Loucy (cell line): ENCODE results near the gene TMED9.

Experiments used
- H2AFZ ChIP-seq: fragments of 200-600 bp; sonication (generic); 2 replicates; pipeline ENCODE4 v1.6.0; 2016; ENCODE audit warnings: antibody characterized with exemption, mild to moderate bottlenecking, low read length, moderate library complexity
- H3F3A ChIP-seq: fragments of 200-600 bp; 2 replicates; pipeline ENCODE4 v1.6.0; 2016; ENCODE audit warnings: antibody characterized with exemption, low read depth, mild to moderate bottlenecking
- H3K27me3 ChIP-seq: fragments of 200-600 bp; sonication (generic); 2 replicates; pipeline ENCODE4 v1.6.1; 2014; ENCODE audit warnings: low read length, mild to moderate bottlenecking; ENCODE audit not compliant: insufficient read depth, poor library complexity, severe bottlenecking
- H3K36me3 ChIP-seq: fragments of 200-600 bp; sonication (generic); 2 replicates; pipeline ENCODE4 v1.6.1; 2016; ENCODE audit warnings: low read length; ENCODE audit not compliant: insufficient read depth
- H3K4me1 ChIP-seq: fragments of 200-600 bp; sonication (generic); 2 replicates; pipeline ENCODE4 v1.5.1; 2014; ENCODE audit warnings: low read length, mild to moderate bottlenecking; ENCODE audit not compliant: insufficient read depth, poor library complexity, severe bottlenecking
- H3K4me2 ChIP-seq: fragments of 200-600 bp; sonication (generic); 2 replicates; pipeline ENCODE4 v1.6.0; 2014; ENCODE audit warnings: antibody characterized with exemption, low read length, low read depth, mild to moderate bottlenecking; ENCODE audit not compliant: poor library complexity, severe bottlenecking
- H3K4me3 ChIP-seq: fragments of 200-600 bp; sonication (generic); 2 replicates; pipeline ENCODE4 v1.5.1; 2014; ENCODE audit warnings: low read length, mild to moderate bottlenecking, mixed read lengths; ENCODE audit not compliant: poor library complexity, severe bottlenecking
- H3K79me2 ChIP-seq: fragments of 200-600 bp; sonication (generic); 2 replicates; pipeline ENCODE4 v1.6.1; 2014; ENCODE audit warnings: low read length; ENCODE audit not compliant: insufficient read depth
- H3K9ac ChIP-seq: fragments of 200-600 bp; sonication (generic); 2 replicates; pipeline ENCODE4 v1.6.0; 2014; ENCODE audit warnings: mild to moderate bottlenecking, low read depth, low read length, moderate library complexity; ENCODE audit not compliant: poor library complexity, severe bottlenecking
- H3K9me2 ChIP-seq: fragments of 200-600 bp; sonication (generic); replicated peaks from 2 replicates; pipeline ENCODE4 v1.6.1; 2016; ENCODE audit warnings: low read depth, low read length, mixed read lengths
- H3K9me3 ChIP-seq: fragments of 200-600 bp; sonication (generic); 2 replicates; pipeline ENCODE4 v1.6.1; 2014; ENCODE audit warnings: mild to moderate bottlenecking, antibody characterized with exemption, low read length, low read depth; ENCODE audit not compliant: insufficient read depth
- H4K20me1 ChIP-seq: fragments of 200-600 bp; sonication (generic); 2 replicates; pipeline ENCODE4 v1.6.0; 2014; ENCODE audit warnings: antibody characterized with exemption, low read length, mild to moderate bottlenecking; ENCODE audit not compliant: insufficient read depth, poor library complexity, severe bottlenecking
- EZH2phosphoT487 ChIP-seq: fragments of 200-600 bp; IDR thresholded peaks from 2 replicates; pipeline ENCODE4 v1.6.1; 2018; ENCODE audit warnings: antibody characterized with exemption, mild to moderate bottlenecking, moderate library complexity, borderline replicate concordance
- TF ChIP-seq, protein P1 (sequence below): fragments of 200-600 bp; sonication (generic); conservative IDR thresholded peaks from 2 replicates; pipeline ENCODE4 v1.5.1; 2014; ENCODE audit warnings: mild to moderate bottlenecking, antibody characterized with exemption, low read length

TMED9 gene

DNA sequence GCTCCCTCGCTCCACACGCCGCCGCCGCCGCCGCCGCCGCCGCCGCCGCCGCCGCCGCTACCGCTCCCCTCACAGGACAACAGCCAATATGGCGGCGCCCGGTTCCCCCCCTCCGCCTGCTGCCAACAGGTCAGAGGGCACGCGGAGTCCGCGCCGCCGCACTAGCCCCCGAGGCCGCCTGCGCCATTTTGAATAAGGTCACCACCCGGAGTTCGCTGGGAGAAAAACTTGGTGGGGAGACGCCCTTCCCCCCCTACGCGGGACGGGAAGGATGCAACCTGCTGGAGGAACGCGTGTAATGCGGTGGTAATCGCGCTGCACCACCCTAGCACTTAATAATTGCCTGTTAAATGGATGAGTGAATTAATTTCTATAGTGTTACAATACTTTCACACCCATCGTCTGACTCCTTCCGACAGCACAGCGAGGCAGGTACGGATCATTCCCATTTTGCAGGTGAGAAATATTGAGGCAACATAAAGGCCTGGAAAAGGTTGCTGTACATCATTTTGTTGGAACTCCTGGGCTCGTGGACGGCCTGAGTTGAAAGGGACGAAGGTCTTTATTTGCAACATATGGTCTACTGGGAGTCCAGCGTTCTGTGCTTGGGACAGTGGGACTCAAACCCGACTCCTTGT lies 37.4 kb upstream of the TMED9 start, which contains the start of gene FAM193B:
Gene FAM193B (minus strand): TSS at position 90 of the 638 bp plus-strand sequence. CDS start 105 bp downstream, outside the sequence.
- Histone ChIP-seq H3K4me2 (peak within 1 kb of the TSS; percentile 86), H3K9me2 (no peaks in the 10 kb centered on the region), H3K79me2 (peaks cover 36% of the 10 kb centered on the region), H3K4me1 (peaks cover 25% of the 10 kb centered on the region), H3F3A (no peaks in the 10 kb centered on the region), H3K9ac (peak within 1 kb of the TSS; percentile 77), H3K4me3 (peak within 1 kb of the TSS; percentile 79), H2AFZ (peak within 1 kb of the TSS; percentile 87), H3K27me3 (no peaks in the 10 kb centered on the region), H4K20me1 (peaks cover 15% of the 10 kb centered on the region), H3K36me3 (no peaks in the 10 kb centered on the region), H3K9me3 (no peaks in the 10 kb centered on the region)
- TF ChIP-seq EZH2phosphoT487, result no peak
- TF ChIP-seq, protein P1, sequence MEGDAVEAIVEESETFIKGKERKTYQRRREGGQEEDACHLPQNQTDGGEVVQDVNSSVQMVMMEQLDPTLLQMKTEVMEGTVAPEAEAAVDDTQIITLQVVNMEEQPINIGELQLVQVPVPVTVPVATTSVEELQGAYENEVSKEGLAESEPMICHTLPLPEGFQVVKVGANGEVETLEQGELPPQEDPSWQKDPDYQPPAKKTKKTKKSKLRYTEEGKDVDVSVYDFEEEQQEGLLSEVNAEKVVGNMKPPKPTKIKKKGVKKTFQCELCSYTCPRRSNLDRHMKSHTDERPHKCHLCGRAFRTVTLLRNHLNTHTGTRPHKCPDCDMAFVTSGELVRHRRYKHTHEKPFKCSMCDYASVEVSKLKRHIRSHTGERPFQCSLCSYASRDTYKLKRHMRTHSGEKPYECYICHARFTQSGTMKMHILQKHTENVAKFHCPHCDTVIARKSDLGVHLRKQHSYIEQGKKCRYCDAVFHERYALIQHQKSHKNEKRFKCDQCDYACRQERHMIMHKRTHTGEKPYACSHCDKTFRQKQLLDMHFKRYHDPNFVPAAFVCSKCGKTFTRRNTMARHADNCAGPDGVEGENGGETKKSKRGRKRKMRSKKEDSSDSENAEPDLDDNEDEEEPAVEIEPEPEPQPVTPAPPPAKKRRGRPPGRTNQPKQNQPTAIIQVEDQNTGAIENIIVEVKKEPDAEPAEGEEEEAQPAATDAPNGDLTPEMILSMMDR, result no peak; the same call in 1 of the 2 replicates

DNA sequence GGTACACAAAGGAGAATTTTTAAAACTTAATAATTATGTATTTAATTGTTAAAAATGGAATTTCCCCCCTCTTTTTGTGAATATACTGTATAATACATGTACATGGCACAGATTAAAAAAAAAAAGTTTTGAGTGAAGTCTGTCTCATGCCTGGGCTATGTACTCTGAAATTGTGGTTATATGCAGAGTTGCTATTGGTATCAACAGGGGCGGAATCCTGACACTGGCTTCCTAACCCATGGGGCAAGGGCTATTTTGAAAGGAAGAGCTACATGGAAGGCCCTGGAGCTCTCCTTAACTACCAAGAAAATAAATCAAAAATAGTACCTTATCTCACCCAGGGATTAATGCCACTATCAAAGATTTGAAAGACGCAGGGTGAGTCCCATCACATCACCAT lies 36.8 kb upstream of the TMED9 start:
- Histone ChIP-seq H3K79me2 (peaks cover 35% of the 10 kb centered on the region), H3K9me3 (no peaks in the 10 kb centered on the region), H4K20me1 (peaks cover 15% of the 10 kb centered on the region), H3K9me2 (no peaks in the 10 kb centered on the region), H3F3A (no peaks in the 10 kb centered on the region), H3K4me2 (peak overlapping the region; percentile 77), H3K9ac (no peak overlapping the region), H3K4me3 (no peak overlapping the region), H3K4me1 (peaks cover 25% of the 10 kb centered on the region), H2AFZ (no peak overlapping the region), H3K36me3 (no peaks in the 10 kb centered on the region), H3K27me3 (no peaks in the 10 kb centered on the region)
- TF ChIP-seq, protein P1, result no peak
- TF ChIP-seq EZH2phosphoT487, result no peak

DNA sequence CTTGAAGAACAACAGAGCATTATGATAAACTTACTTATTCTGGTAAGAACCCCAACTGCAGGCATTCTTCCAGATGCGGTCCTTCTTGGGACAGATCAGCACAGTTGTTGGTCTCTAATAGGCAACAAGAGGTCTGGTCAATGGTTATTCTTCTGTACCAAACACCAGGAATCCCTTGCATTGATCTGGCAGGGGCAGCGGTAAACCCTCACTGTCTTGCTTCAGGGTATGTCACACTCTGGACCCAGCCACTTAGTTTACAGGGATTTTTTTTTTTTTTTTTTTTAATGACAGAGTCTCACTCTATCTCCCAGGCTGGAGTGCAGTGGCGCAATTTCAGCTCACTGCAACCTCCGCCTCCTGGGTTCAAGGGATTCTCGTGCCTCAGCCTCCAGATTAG lies 36.3 kb upstream of the TMED9 start:
- Histone ChIP-seq H4K20me1 (peaks cover 15% of the 10 kb centered on the region), H2AFZ (no peak overlapping the region), H3F3A (no peaks in the 10 kb centered on the region), H3K9me3 (no peaks in the 10 kb centered on the region), H3K27me3 (no peaks in the 10 kb centered on the region), H3K9ac (no peak overlapping the region), H3K9me2 (no peaks in the 10 kb centered on the region), H3K4me3 (no peak overlapping the region), H3K36me3 (no peaks in the 10 kb centered on the region), H3K79me2 (peaks cover 35% of the 10 kb centered on the region), H3K4me1 (peaks cover 25% of the 10 kb centered on the region), H3K4me2 (no peak overlapping the region)
- TF ChIP-seq EZH2phosphoT487, result no peak
- TF ChIP-seq, protein P1, result no peak
